ENCODE measurements around the gene NCOR2.

The NCOR2 gene

DNA sequence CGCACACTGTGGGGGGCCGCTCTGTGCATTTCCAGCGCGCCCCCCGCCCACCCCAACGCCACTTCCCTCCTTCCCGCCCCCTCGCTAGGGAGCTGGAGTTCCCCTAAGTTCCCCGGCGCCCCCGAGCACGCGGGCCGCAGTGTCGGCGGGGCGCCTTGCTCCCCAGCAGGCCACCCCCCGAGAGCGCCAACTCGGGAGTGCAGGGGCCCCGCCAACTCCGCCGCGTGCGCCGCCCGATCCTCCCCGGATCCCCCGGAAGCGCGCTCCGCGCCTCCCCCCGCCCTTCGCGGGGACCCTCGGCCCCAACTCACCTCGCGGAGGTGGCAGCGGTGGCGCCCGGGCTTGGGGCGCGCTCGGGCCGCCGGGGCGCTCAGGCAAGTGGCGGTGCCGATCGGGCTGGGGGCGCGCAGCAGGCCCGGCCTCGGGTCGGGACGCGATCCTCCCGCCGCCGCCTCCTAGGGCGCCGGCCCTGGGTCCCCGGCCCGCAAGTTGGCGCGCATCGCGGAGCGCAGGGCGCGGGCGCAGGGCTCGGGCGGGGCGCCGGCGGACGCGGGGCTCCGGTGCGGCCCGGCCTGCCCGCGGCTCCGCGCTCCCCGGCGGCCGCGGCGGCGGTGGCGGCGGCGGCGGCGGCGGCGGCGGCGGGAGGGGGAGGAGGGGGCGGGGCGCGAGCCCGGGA, at the start of gene NCOR2:
Gene NCOR2 (minus strand): TSS at position 616 of the 676 bp plus-strand sequence. CDS start 72,361 bp downstream, outside the sequence.
- DNase-seq: peak; percentile 42

DNA sequence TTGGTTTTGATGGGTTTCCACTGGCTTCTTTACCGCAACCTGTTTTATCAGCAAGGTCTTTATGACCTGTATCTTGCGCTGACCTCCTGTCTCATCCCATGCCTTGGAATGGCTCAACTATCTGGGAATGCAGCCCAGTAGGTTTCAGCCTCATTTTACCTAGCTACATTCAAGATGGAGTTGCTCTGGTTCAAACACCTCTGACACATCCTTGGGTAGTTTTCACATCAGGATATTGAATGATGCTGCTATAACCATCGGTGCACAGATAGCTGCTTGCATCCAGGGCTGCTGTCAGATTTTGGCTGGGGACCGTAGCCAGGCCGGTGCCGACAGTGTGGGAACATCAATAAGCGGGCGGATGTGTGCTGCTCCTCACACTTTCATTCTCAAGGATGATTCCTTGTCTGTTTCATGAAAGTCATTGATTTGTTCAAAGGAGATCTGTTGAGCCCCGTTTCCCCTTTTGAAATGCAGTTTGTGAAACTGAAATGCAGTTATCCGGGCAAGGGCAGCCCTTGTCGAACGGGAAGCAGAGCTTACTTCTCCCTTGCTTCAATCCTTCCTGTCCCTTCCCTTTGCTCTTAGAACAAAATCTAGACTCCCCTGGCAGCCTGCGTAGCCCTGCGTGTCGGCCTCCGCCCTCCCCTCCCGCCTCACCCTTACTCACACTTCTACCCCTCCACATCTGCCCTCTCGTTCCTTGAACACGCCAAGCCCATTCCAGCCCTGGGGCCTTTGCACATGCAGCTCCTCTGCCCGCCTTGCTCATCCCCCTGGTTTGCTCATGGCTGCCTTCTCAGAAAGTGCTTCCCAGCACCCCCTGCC, 49.2 kb upstream of the NCOR2 start:
- DNase-seq: no peak

DNA sequence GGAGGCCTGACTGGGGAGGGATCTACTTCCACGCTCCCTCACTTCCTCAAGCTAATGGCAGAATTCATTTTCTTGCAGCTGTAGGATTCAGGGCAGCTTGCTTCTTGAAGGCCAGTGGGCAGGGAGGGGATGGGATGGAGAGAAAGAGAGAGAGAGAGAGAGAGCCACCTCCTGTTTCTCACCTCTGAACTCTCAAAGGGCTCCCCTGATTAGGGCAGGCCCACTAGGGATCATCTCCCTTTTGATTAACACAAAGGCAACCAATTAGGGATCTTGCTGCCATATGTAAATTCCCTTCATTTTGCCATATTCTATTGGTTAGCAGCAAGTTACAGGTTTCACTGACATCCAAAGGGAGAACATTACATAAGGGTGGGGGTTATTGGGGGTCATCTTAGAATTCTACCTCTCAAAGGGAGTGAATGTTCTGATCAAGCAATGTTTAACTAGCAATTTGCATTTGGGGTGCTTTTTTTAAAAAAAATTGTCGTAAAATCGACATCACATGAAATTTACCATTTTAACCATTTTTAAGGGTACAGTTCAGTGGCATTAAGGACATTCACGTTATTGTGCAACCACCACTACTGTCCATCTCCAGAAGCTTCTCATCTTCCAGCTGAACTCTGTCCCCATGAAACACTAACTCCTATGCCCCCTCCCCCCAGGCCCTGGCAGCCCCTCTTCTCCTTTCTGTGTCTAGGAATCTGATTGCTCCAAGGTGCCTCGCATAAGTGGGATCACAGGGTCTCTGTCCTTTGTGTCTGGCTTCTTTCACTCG, 47.3 kb upstream of the NCOR2 start:
- no peak for DNase-seq

GRCh38 chr12:124613151-124613585, 45.8 kb upstream of the NCOR2 start:
- no peak for DNase-seq

DNA sequence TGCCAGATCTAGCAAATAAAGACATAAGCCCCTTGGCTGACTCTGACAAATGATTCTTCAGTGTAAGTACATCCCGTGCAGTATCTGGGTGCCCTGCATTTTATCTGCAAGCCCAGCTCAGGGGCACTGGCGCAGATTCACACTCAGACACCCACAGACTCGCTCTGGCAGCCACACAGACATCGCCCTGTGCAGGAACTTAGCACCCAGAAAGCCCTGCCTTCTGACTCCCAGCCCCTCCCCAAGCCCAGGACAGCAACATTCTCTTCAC, 44.9 kb upstream of the NCOR2 start:
- no peak for DNase-seq

DNA sequence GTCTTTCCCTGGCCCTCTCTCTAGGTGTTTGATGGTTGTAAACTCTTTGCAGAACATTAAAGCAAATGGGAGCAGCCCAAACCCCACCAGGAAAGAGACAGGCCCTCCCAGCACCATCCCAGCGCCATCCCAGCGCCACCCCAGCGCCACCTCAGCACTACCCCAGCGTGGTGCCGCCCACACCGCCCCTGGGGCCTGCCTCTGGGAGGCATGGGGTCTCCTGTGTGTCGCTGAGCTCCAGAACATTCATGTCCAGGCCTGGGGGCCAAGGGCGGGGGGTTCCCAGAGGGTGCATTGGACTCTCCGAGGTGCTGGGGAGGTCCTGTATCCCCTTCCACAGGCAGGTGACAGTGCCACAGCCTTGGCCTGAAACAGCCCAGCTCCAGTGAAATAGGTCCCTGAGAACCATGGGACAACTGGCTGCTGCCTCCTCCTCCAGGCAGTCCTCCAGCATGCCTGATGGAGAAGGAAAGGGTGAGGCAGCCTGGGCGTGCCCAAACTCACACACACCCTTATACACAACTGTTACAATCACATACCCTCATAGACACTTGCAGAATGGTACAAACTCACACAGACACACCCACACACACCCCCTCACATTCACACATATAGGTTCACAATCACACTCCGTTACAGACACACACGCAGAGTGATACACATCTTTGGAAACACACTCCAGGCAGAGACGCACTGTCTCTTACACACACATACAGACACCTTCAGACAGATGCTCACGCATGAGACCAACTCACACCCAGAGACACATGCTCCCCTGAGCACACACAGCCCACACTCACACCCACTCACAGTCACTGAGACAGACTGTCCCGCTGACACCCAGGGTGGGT, 44.4 kb upstream of the NCOR2 start:
- no peak for DNase-seq

GRCh38 chr12:124610629-124611558, 43.5 kb upstream of the NCOR2 start:
- no peak for DNase-seq

GRCh38 chr12:124610021-124610612, 42.7 kb upstream of the NCOR2 start:
- DNase-seq: no peak

- peak; percentile 88 for DNase-seq
Measured at GRCh38 chr12:124609041-124609989, 41.9 kb upstream of the NCOR2 start.

GRCh38 chr12:124608450-124608870, 41.0 kb upstream of the NCOR2 start:
- no peak for DNase-seq

GRCh38 chr12:124607681-124608425, 40.4 kb upstream of the NCOR2 start:
- DNase-seq: no peak

GRCh38 chr12:124605883-124606774, 38.7 kb upstream of the NCOR2 start:
- DNase-seq: no peak

GRCh38 chr12:124605150-124605882, 37.9 kb upstream of the NCOR2 start:
- DNase-seq: no peak

DNA sequence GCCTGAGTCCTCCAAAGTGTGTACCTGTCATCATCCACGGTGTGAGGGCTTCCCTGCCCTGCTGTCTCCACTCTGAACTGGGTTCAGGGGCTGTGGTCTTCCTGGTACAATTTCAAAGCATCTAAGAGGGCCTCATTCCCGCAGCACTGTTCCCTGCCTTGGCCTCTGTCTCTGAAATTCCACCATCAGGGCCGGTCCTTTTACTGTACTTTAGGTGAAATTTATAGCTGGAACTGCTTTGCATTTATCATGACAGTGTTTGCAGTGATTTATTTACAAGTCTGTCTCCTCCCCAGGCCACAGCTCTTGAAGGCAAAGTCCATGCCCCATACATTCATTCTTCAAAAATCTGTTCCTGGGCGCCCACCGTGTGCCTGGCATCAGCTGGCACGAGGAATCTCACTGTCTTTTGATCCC, 36.9 kb upstream of the NCOR2 start:
- no peak for DNase-seq

DNA sequence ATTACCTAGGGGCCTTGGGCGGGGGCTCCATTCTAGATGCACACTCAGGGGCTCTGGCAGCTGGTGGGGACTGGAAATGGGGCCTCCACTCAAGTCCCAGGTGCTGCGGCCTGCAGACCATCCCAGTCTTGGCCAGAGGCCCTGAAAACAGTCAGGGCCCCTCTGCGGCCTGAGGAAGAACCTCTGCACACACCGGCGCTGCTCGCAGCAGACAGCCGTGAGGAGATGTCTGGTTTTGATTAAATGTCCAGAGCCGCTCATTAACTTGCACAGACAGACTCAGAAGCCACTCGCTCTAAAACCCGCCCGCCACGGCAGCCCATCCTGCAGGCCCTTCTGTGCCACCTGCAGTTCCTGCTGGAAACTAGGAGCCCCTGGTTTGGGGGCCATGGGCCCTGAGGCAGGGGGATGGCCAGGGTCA, 36.4 kb upstream of the NCOR2 start:
- DNase-seq: no peak

DNA sequence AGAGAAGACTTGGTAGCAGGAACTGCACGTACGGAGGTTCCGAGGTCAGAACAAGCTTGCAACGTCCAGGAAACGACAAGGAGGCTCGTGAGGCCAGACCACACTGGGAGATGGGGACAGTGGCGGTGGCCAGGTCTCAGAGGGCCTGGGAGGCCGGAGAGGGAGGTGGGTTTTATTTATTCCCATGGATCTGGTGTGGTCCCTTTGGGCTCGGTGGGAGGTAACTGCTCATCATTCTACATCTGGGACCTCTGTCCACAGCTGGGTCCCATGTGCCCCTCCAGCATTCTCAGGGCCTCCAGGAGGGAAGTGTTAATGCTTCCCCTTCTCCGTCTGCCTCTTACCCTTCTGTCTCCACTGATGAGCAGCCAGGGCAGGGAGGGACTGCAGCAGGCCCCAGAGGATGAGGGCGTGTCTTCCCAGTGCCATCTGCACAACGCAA, 35.7 kb upstream of the NCOR2 start:
- no peak for DNase-seq

GRCh38 chr12:124601706-124602105, 34.3 kb upstream of the NCOR2 start:
- DNase-seq: no peak

Data from activated effector memory CD4-positive, alpha-beta T cell treated with Interleukin-2 at 50 U/mL for 16 hours (primary cell).